ENCODE measurements around the gene MRTFB.

MRTFB gene

GRCh38 chr16:14186795-14187221 lies 115.7 kb downstream of the MRTFB start:
- TF ChIP-seq ZNF8 (CRISPR knock-in tag; IDR thresholded peaks at IDR 0.05): no peak
- TF ChIP-seq, protein P1, sequence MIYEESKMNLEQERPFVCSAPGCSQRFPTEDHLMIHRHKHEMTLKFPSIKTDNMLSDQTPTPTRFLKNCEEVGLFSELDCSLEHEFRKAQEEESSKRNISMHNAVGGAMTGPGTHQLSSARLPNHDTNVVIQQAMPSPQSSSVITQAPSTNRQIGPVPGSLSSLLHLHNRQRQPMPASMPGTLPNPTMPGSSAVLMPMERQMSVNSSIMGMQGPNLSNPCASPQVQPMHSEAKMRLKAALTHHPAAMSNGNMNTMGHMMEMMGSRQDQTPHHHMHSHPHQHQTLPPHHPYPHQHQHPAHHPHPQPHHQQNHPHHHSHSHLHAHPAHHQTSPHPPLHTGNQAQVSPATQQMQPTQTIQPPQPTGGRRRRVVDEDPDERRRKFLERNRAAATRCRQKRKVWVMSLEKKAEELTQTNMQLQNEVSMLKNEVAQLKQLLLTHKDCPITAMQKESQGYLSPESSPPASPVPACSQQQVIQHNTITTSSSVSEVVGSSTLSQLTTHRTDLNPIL (CRISPR knock-in tag; IDR thresholded peaks at IDR 0.05; ENCODE audit: low read depth): no peak
- TF ChIP-seq ZNF565 (CRISPR knock-in tag; conservative IDR thresholded peaks at IDR 0.05; ENCODE audit: low read depth): no peak
- TF ChIP-seq ZNF70 (CRISPR knock-in tag; IDR thresholded peaks at IDR 0.05): no peak
- TF ChIP-seq ZC3H10 (CRISPR knock-in tag; IDR thresholded peaks at IDR 0.05): no peak
- TF ChIP-seq ZFP3 (CRISPR knock-in tag; IDR thresholded peaks at IDR 0.05): no peak
- TF ChIP-seq SNAI2 (CRISPR knock-in tag; IDR thresholded peaks at IDR 0.05): no peak
- no peak for TF ChIP-seq ARNTL (CRISPR knock-in tag; IDR thresholded peaks at IDR 0.05; ENCODE audit: borderline replicate concordance, low read depth)
- TF ChIP-seq, protein P2, sequence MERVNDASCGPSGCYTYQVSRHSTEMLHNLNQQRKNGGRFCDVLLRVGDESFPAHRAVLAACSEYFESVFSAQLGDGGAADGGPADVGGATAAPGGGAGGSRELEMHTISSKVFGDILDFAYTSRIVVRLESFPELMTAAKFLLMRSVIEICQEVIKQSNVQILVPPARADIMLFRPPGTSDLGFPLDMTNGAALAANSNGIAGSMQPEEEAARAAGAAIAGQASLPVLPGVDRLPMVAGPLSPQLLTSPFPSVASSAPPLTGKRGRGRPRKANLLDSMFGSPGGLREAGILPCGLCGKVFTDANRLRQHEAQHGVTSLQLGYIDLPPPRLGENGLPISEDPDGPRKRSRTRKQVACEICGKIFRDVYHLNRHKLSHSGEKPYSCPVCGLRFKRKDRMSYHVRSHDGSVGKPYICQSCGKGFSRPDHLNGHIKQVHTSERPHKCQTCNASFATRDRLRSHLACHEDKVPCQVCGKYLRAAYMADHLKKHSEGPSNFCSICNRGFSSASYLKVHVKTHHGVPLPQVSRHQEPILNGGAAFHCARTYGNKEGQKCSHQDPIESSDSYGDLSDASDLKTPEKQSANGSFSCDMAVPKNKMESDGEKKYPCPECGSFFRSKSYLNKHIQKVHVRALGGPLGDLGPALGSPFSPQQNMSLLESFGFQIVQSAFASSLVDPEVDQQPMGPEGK (CRISPR knock-in tag; IDR thresholded peaks at IDR 0.05; ENCODE audit: borderline replicate concordance): no peak
- no peak for TF ChIP-seq ISL1 (CRISPR knock-in tag; IDR thresholded peaks at IDR 0.05)
- TF ChIP-seq TSHZ2 (CRISPR knock-in tag; IDR thresholded peaks at IDR 0.05): no peak
- TF ChIP-seq BACH2 (CRISPR knock-in tag; IDR thresholded peaks at IDR 0.05; ENCODE audit: borderline replicate concordance): no peak
- no peak for TF ChIP-seq CSRNP3 (CRISPR knock-in tag; IDR thresholded peaks at IDR 0.05)
- TF ChIP-seq PPARA (CRISPR knock-in tag; IDR thresholded peaks at IDR 0.05; ENCODE audit: borderline replicate concordance): no peak
- no peak for TF ChIP-seq CSDC2 (CRISPR knock-in tag; IDR thresholded peaks at IDR 0.05)
- no peak for TF ChIP-seq POU6F1 (CRISPR knock-in tag; IDR thresholded peaks at IDR 0.05; ENCODE audit: borderline replicate concordance, low read depth)
- TF ChIP-seq TCF4 (CRISPR knock-in tag; IDR thresholded peaks at IDR 0.05; ENCODE audit: borderline replicate concordance): no peak
- no peak for TF ChIP-seq GLIS3 (CRISPR knock-in tag; IDR thresholded peaks at IDR 0.05)
- TF ChIP-seq ZFP30 (CRISPR knock-in tag; IDR thresholded peaks at IDR 0.05): no peak
- TF ChIP-seq OSR1 (CRISPR knock-in tag; IDR thresholded peaks at IDR 0.05): no peak
- ATAC-seq: peak; percentile 46

DNA sequence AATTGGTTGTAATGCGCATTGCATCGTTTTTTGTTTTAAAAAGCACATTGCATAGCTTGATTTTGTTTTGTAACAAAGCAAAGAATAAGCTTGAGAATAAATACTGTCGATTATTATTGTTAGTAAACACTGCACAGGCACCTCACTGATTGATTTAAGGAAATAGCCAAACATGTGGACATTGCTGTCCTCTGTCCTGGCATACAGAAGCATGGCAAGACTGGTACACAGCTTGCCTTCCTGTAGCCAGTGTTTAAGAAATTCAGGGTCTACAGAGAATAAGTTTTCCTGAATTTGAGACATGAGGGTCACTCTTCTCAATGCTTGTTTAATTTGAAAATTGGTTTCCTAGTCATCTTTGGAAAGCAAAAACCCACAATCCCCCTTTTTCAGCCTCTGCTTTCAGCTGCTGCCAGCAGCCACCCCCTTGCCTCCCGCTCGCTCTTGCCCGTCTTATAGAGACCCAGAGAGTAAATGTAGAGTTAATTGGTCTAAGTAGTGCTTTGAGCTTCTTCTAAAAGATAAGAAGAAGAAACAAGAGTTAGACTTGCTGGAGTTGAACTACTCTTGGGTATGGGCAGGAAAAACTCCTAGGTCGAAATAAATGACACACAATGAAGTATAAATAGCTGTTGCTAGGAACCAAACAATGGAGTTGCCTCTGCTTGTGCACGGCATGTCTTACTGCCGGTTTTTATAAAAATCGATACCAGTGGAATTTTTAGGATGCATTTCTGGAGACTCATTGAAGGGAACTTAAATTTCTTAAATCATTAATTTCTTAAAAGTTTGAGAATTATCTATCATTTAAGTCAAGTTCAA lies 116.6 kb downstream of the MRTFB start:
- ATAC-seq: no peak
- no peak for TF ChIP-seq SNAI2 (CRISPR knock-in tag; IDR thresholded peaks at IDR 0.05)
- TF ChIP-seq POU6F1 (CRISPR knock-in tag; IDR thresholded peaks at IDR 0.05; ENCODE audit: borderline replicate concordance, low read depth): no peak
- no peak for TF ChIP-seq ZNF565 (CRISPR knock-in tag; conservative IDR thresholded peaks at IDR 0.05; ENCODE audit: low read depth)
- TF ChIP-seq ZC3H10 (CRISPR knock-in tag; IDR thresholded peaks at IDR 0.05): no peak
- no peak for TF ChIP-seq ZNF8 (CRISPR knock-in tag; IDR thresholded peaks at IDR 0.05)
- TF ChIP-seq TSHZ2 (CRISPR knock-in tag; IDR thresholded peaks at IDR 0.05): no peak
- TF ChIP-seq PPARA (CRISPR knock-in tag; IDR thresholded peaks at IDR 0.05; ENCODE audit: borderline replicate concordance): no peak
- TF ChIP-seq CSRNP3 (CRISPR knock-in tag; IDR thresholded peaks at IDR 0.05): no peak
